Mesodermal cell (in vitro differentiated cells): ENCODE data around the gene KIZ.

Experiments
- H3K27ac ChIP-seq: 2 replicates; pipeline ENCODE4 v1.7.0; 2013; ENCODE audit warnings: mild to moderate bottlenecking, low read depth, low read length, moderate library complexity; ENCODE audit not compliant: severe bottlenecking
- H3K36me3 ChIP-seq: 2 replicates; pipeline ENCODE4 v1.7.1; 2013; ENCODE audit warnings: mild to moderate bottlenecking, low read length, moderate library complexity; ENCODE audit not compliant: control insufficient read depth, insufficient read depth
- H3K4me1 ChIP-seq: one replicate; pipeline ENCODE4 v1.7.1; 2013; ENCODE audit warnings: mild to moderate bottlenecking, low read length; ENCODE audit not compliant: insufficient read depth, control insufficient read depth, poor library complexity, severe bottlenecking
- H3K4me3 ChIP-seq: 2 replicates; pipeline ENCODE4 v1.7.0; 2013; ENCODE audit warnings: low read length, control low read depth, mild to moderate bottlenecking; ENCODE audit not compliant: insufficient read depth, poor library complexity, severe bottlenecking; ENCODE audit errors: extremely low read depth
- H3K9me3 ChIP-seq: 2 replicates; pipeline ENCODE4 v1.7.1; 2013; ENCODE audit warnings: mild to moderate bottlenecking, low read length, moderate library complexity; ENCODE audit not compliant: control insufficient read depth
- WGBS, 2 experiments: methylation state at CpG; one replicate each; pipeline ENCODE4 v1.1.5; 2013; ENCODE audit warnings: missing lambda C conversion rate in 2 of 2; ENCODE audit not compliant: insufficient coverage in 2 of 2; 5-methylcytosine and 5-hydroxymethylcytosine counted together

Gene KIZ

GRCh38 chr20:21203088-21203656, 77.3 kb downstream of the KIZ start:
- Histone ChIP-seq H3K4me3 (no peak overlapping the region), H3K27ac (no peak overlapping the region), H3K36me3 (no peaks in the 10 kb centered on the region), H3K9me3 (no peaks in the 10 kb centered on the region), H3K4me1 (no peaks in the 10 kb centered on the region)
- WGBS, 2 experiments, result 100% methylated on average over 1 of the region's 4 CpGs

GRCh38 chr20:21206584-21206983, 80.7 kb downstream of the KIZ start:
- no peaks in the 10 kb centered on the region for H3K4me1 ChIP-seq
- H3K27ac ChIP-seq, result no peak overlapping the region
- H3K4me3 ChIP-seq, result no peak overlapping the region
- WGBS, 2 experiments, result 86 to 88% methylated on average over 3 of the region's 3 CpGs
- H3K9me3 ChIP-seq, result no peaks in the 10 kb centered on the region
- no peaks in the 10 kb centered on the region for H3K36me3 ChIP-seq

- Histone ChIP-seq H3K36me3 (no peaks in the 10 kb centered on the region), H3K27ac (no peak overlapping the region), H3K4me3 (no peak overlapping the region), H3K9me3 (no peaks in the 10 kb centered on the region), H3K4me1 (no peaks in the 10 kb centered on the region)
- 83% methylated on average over 3 of the region's 3 CpGs; no CpG with 5 or more reads in 1 of the 2 experiments for WGBS, 2 experiments
These were observed 83.1 kb downstream of the KIZ start for GRCh38 chr20:21208999-21209398.

GRCh38 chr20:21209668-21210067, 83.8 kb downstream of the KIZ start:
- Histone ChIP-seq H3K36me3 (no peaks in the 10 kb centered on the region), H3K9me3 (no peaks in the 10 kb centered on the region), H3K4me1 (no peaks in the 10 kb centered on the region), H3K27ac (no peak overlapping the region), H3K4me3 (no peak overlapping the region)
- WGBS, 2 experiments, result no CpG with 5 or more reads among the region's 1 CpG

GRCh38 chr20:21213691-21214090, 87.8 kb downstream of the KIZ start:
- WGBS, 2 experiments, result 80% methylated on average over 1 of the region's 2 CpGs; no CpG with 5 or more reads in 1 of the 2 experiments
- H3K36me3 ChIP-seq, result no peaks in the 10 kb centered on the region
- no peak overlapping the region for H3K27ac ChIP-seq
- H3K4me1 ChIP-seq, result no peaks in the 10 kb centered on the region
- H3K4me3 ChIP-seq, result no peak overlapping the region
- no peaks in the 10 kb centered on the region for H3K9me3 ChIP-seq

DNA sequence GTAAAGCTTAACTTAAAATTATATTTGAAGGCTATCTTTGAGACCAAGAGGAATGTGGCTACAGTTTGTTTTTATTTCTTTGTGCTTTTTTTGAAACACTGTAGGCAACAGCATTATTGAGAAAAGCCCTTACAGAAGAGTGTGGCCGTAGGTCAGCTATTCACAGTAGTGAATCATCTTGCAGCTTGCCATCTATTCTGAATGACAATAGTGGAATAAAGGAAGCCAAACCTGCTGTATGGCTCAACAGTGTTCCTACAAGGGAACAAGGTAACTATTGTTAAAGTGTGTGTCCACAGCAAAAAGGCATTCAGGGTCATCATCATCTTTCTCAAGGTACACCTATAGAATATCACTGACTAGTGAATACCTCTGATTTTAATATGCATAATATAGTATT, 88.5 kb downstream of the KIZ start:
- no peaks in the 10 kb centered on the region for H3K9me3 ChIP-seq
- 60 to 67% methylated on average over 1 of the region's 1 CpG for WGBS, 2 experiments
- H3K4me3 ChIP-seq, result no peak overlapping the region
- H3K36me3 ChIP-seq, result no peaks in the 10 kb centered on the region
- no peaks in the 10 kb centered on the region for H3K4me1 ChIP-seq
- no peak overlapping the region for H3K27ac ChIP-seq

DNA sequence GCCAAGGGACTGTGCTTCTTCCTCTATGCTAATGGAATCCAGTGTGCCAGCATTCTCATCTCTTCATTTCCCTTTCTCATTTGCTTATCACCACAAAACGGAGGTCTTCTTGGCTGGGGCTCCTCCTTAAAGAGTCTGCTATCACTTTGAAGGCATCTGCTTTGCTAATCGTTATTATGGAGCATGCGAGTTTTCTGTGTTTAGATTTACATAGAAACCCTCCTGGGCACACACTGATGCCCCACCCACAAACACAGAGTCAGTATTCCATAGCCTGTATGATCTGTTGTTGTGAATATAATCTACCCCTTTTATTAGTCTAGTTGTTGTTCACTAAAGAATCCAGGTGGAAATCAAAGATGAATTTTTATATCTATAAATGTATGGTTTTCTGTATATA, 93.8 kb downstream of the KIZ start:
- WGBS, 2 experiments, result 71 to 80% methylated on average over 1 to 3 of the region's 3 CpGs
- Histone ChIP-seq H3K36me3 (no peaks in the 10 kb centered on the region), H3K27ac (no peak overlapping the region), H3K4me3 (no peak overlapping the region), H3K4me1 (no peaks in the 10 kb centered on the region), H3K9me3 (no peaks in the 10 kb centered on the region)

DNA sequence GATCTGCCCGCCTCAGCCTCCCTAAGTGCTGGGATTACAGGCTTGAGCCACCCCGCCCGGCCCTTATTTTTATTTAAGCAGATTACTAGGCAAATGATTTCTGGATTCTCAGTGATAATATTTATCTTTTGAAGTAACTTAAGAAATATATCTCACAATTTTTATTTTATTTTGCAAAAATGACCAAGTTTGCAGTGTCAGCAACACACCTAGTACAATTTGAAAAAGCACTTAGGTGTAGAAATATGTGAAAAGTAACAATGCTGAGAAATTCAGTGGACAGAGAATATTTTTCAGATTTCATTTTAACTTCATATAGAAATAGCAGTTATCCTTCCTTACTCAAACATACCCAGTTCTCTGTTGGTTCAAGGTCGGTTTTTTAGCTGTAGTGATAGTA, 98.3 kb downstream of the KIZ start:
- H3K9me3 ChIP-seq, result no peaks in the 10 kb centered on the region
- no peak overlapping the region for H3K27ac ChIP-seq
- no peaks in the 10 kb centered on the region for H3K36me3 ChIP-seq
- WGBS, 2 experiments, result 100% methylated on average over 1 of the region's 4 CpGs; no CpG with 5 or more reads in 1 of the 2 experiments
- no peak overlapping the region for H3K4me3 ChIP-seq
- H3K4me1 ChIP-seq, result no peaks in the 10 kb centered on the region

GRCh38 chr20:21225215-21225947, 99.5 kb downstream of the KIZ start:
- 86 to 94% methylated on average over 1 to 3 of the region's 6 CpGs for WGBS, 2 experiments

GRCh38 chr20:21228511-21228910, 102.6 kb downstream of the KIZ start:
- no peak overlapping the region for H3K4me3 ChIP-seq
- no peaks in the 10 kb centered on the region for H3K4me1 ChIP-seq
- H3K9me3 ChIP-seq, result no peaks in the 10 kb centered on the region
- no peak overlapping the region for H3K27ac ChIP-seq
- H3K36me3 ChIP-seq, result no peaks in the 10 kb centered on the region
- 80 to 81% methylated on average over 1 to 2 of the region's 3 CpGs for WGBS, 2 experiments

More at GRCh38 chr20:21225215-21225947, 99.5 kb downstream of the KIZ start:
- H3K36me3 ChIP-seq, result no peaks in the 10 kb centered on the region
- H3K4me1 ChIP-seq, result no peaks in the 10 kb centered on the region
- H3K27ac ChIP-seq, result no peak overlapping the region
- H3K9me3 ChIP-seq, result no peaks in the 10 kb centered on the region
- H3K4me3 ChIP-seq, result no peak overlapping the region

DNA sequence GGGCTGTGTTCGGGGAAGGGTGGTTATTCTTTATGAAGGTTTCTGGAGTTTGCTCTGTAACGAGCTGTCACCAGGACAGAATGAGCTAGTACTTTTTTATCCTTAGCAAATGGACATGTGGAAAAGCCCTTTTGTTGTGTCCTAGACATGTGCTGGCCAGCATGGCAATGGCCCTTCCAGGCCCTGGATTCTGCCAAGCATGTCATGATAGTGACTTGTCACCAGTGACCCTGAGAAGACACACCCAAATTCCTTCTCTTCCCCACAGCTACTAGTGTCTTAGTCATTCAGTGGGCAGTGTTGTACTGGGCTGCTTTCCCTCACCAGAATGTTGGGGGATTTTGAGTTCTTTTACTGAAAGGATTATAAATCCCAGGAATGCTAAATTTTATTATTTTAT, 103.3 kb downstream of the KIZ start:
- Histone ChIP-seq H3K36me3 (no peaks in the 10 kb centered on the region), H3K27ac (no peak overlapping the region), H3K4me1 (no peaks in the 10 kb centered on the region), H3K9me3 (no peaks in the 10 kb centered on the region), H3K4me3 (no peak overlapping the region)
- 87 to 89% methylated on average over 1 to 2 of the region's 2 CpGs for WGBS, 2 experiments
